Activated CD4-positive, alpha-beta T cell treated with anti-CD3 and anti-CD28 coated beads, Interleukin-2, Interleukin-6, amounts not matched to agents 100 ng/mL and 50 ng/mL, durations not matched to agents 16 hours and 8 hours (primary cell): ENCODE data around the gene CDC42EP4.
"Not testable (repeated sequence)": the region's sequence is repeated elsewhere in the genome, so short reads cannot be mapped to it uniquely, and the experiment has no call there.

Experiments
- DNase-seq: peaks from one replicate; pipeline ENCODE4 v3.0.0-alpha.2; 2020

Gene CDC42EP4

DNA sequence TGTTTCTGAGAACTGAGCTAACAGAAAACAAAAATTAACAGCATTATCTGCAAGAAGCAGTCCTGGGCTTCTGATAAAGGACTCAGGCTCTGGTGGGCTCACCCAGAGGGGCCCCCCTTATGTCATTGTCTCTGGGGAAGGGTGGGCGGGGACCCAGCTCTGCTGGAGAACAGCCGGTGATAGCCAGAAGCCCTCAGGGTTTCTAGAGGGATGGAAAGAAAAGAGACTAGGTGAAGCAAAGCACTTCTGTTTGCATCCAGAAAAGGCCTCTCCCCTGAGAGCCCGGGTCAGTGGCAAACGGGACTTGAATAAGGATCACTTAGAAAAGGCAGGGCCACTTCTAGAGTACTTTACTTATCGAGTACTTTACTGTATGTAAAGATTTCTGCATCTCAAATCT lies 7.0 kb upstream of the CDC42EP4 start:
- DNase-seq: no peak

DNA sequence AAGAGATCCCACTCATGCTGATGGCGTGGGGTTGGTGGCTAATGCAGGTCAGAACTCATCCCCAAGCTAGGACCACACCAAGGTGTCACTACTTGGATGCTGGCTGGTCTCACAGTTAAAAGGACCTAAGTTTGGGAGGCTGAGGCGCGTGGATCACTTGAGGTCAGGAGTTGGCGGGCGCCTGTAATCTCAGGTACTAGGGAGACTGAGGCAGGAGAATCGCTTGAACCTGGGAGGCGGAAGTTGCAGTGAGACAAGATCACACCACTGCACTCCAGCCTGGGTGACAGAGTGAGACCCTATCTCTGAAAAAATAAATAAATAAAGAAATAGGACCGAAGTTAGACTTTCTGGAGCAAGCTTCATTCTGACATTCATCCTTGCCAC lies 6.6 kb upstream of the CDC42EP4 start:
- DNase-seq: no peak

DNA sequence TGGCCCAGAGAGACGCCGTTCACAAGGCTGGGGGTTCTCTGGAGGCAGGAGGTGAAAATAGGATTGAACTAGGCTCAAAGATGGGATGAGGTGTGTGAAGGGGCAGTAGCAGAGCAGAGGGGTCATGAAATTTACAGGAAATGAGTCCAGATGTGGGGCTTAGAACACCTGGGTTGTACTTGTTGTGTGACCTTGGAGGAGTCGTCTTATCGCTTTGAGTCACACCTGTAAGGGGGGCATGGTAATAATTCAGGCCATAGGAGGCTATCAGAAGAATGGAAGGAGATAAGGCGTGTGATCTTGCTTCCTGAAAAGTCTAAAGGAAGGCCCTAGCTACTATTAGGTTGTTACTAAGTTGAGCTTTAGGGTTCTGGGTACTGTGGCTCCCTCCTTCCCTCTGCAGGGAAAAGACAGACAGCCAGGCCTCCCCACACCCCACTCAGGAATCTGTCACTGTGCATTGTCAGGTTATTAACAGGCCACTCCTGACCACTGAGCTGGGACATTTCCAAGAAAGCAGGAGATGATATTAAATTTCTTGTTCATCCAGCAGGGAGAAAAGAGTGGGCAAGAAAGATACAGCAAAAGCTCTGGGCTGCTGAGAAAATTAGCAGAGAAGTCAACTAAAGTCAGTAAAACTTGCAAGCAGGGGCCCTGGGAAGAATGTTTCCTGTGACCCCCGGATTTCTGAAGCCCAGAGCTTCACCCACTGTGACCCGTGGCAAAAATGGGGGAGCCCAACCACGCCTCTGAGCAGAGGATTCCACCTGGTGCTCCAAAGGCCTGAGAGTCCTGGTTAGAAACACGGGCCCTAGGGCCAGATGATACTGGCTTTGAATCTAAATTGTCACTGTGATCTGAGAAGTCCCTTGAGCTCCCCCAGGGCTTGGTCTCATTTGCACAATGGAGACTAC lies 6.0 kb upstream of the CDC42EP4 start:
- DNase-seq: no peak

DNA sequence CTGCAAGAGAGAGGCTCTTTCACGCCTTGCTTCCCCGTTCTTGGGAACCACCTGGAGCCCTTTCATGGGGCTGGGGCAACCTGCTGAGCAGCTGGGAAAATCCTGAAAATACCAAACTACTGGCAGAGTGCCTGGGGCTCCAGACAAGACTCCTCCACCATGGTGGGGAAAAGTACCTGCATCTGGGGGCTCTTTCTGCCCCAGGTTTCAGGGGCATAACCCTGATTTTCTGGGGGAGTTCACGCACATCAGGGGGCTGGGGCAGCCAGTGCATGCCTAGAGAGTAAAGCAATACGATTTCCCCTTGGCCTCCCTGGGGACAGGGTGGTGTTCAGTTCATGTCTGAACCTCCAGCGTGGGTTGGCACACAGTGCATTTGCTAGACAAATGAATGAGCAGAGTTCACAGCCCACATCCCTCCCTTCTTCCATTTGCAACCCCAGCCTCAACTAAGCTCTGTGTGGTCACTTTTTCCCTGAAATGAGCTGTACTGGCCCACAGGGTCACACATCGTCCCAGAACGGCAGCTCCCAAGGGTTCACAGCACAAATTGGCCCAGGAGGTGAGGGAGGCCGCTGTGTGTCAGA lies 5.2 kb upstream of the CDC42EP4 start:
- no peak for DNase-seq

DNA sequence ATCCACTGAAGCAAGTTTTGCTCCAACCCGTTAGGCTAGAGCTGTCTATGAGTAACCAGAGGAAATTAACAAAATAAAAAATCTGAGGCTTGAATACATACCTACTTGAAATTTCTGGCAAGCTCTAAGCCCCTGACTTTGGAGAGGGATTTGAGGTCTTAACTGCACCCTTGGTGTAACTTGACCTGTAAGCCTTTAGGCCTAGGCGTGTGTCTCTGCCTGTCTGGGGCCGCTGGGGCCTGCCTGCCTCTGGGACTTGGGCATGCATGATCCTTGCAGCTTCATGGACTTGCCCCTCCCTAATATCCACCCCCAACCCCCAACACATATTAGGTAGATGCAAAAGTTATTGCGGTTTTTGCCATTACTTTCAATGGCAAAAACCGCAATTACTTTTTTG lies 3.7 kb upstream of the CDC42EP4 start:
- DNase-seq: no peak

DNA sequence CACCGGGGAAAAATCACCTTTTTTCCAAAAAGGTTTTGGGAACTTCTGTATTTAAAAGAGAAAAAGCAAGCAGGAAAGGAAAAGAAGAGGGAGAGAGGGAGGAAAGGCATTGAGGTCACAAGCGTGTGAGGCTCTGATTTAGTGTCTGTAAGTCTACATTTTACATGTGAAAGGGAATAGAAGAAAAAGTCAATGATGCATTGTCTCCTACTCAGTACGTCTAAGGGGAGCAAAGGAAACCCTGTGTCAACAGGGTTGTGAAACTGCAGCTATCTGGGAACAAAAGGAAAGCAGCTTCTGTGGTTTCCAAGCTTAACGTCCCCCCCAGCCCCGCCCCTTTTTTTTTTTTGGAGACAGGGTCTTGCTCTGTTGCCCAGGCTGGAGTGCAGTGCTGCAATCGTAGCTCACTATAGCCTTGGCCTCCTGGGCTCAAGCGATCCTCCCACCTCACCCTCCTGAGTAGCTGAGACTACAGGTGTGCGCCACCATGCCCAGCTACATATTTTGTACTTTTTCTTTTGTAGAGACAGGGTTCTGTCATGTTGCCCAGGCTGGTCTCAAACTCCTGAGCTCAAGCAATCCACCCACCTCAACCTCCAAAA lies 1.8 kb upstream of the CDC42EP4 start:
- DNase-seq: no peak

DNA sequence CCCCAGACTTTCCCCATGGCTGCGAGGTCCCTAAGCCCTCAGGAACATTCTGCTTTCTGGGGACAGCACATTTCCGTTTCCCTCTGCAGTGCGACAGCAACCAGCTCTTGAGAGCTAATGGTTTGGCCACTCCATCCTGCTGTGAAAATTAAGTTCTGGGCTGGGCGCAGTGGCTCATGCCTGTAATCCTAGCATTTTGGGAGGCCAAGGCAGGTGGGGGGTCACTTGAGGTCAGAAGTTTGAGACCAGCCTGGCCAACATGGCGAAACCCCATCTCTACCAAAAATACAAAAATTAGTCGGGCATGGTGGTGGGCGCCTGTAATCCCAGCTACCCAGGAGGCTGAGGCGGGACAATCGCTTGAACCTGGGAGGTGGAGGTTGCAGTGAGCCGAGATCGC lies 1.1 kb upstream of the CDC42EP4 start:
- DNase-seq: not testable (repeated sequence)

DNA sequence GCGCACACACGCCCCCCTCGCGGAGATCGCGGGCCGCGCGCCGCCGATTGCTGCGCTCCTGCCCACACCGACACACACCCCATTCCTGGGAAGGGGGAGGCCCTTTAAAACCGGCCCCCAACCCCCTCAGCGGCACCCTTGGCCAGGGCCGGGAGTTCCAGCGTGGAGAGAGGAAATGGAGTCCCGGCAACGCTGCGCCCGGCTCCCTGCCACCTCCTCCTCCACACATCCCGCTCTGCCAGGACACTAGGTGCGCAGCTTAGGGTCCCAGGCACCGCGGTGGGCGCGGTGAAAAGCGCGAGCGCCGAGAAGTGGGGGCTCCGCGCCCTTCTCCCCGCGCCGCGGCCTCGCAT lies 397 bp downstream of the CDC42EP4 start:
- no peak for DNase-seq

DNA sequence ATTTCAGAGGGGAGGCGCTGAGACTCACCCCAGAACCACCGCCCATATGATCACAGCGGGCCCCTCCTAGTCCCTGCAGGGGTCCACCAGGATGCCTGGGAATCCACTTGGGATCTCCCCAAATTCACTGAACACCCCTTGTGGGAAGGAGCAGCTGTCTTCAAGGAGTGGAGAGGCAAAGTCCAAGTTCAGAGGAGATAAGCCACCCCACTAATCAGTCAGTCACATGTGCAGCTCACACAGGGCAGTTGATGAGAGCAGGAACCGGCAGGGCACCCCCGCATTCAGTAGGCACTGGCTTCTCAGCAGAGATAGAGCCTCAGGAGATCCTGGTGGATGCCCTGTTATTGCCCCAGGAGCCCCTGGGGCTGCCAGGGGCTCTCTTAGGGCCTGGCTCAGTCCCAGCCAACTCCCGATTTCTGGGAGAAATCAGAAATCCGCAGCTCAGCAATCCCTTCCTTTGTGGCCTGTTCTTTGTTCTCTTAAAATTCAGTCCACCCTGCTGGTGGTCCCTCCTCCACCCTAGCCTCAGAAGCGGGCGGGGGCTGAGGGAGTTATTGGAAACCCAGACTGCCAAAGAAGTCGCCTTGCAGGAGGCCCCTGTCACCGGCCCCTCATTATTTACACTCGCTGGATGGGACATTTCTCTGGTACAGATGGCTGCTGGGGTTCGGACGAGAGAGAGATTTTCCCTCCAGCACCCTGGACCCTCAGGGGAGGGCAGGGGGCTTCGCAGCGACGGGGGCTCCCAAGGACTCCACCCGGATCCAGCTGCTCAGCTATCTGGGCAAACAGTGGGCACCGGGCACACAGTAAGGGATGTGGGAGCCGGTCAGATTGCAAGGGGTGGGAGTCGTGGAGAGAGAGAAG lies 1.8 kb downstream of the CDC42EP4 start:
- no peak for DNase-seq

DNA sequence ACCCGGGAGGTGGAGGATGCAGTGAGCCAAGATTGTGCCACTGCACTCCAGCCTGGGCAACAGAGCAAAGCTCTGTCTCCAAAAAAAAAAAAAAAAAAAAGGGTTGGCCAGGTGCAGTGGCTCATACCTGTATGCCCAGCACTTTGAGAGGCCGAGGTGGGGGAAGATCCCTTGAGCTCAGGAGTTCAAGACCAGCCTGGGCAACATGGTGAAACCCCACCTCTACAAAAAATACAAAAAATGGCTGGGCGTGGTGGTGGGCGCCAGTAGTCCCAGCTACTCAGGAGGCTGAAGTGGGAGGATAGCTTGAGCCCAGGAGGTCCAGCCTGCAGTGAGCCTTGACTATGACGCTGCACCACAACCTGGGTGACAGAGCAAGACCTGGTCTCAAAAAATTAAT lies 2.8 kb downstream of the CDC42EP4 start:
- DNase-seq: not testable (repeated sequence)

DNA sequence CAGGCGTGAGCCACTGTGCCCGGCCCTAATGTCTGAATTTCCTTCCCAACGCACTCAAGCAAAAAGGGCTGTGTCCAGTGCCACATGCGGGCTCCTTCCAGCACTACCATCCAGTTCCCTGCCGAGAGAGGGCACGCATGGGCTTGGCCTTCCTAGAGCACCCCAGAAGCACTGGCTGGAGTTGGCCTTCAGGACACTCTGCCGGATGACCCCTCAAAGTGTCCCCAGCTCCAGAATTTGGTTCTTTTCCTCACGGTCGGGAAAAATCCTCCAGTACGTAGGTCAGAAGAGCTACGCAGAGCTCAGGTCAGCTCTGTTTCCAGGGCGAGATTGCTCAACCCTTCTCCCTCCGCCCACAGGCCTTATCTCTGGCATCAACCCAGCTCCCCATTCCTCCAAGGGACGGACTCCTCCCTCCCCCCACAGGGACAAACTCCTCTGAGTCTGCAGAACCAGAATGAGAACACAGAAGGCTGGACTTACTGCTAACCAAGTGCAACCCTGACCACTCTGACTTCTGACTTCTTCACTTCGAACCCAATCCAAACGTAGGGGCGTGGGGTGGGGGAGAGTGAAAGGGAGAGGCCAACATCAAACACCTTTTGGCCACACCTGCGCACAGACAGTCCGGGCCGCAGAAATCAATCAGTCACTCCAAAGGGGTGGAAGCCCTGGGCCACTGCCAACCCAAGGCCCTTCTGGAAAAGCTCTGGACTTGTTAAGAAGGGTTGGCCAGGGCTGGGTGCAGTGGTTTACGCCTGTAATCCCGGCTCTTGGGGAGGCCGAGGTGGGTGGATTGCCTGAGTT lies 3.6 kb downstream of the CDC42EP4 start:
- DNase-seq: no peak

DNA sequence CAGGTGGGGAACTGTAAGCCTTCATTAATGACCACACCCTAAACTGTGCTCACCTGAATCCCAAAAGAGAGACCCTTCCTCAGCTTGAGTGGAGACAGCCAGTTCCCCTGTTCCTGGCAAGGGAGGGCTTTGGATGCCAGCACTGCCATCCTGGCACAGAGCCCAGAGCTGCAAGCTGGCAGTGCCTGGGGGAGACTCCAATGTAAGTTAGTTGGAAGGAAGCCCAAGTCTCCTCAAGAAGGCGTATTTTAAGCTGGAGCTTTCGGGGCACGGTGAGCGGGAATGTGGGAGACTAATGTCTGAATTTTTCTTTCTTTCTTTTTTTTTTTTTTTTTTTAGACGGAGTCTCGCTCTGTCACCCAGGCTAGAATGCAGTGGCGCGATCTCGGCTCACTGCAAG lies 4.7 kb downstream of the CDC42EP4 start:
- DNase-seq: no peak

DNA sequence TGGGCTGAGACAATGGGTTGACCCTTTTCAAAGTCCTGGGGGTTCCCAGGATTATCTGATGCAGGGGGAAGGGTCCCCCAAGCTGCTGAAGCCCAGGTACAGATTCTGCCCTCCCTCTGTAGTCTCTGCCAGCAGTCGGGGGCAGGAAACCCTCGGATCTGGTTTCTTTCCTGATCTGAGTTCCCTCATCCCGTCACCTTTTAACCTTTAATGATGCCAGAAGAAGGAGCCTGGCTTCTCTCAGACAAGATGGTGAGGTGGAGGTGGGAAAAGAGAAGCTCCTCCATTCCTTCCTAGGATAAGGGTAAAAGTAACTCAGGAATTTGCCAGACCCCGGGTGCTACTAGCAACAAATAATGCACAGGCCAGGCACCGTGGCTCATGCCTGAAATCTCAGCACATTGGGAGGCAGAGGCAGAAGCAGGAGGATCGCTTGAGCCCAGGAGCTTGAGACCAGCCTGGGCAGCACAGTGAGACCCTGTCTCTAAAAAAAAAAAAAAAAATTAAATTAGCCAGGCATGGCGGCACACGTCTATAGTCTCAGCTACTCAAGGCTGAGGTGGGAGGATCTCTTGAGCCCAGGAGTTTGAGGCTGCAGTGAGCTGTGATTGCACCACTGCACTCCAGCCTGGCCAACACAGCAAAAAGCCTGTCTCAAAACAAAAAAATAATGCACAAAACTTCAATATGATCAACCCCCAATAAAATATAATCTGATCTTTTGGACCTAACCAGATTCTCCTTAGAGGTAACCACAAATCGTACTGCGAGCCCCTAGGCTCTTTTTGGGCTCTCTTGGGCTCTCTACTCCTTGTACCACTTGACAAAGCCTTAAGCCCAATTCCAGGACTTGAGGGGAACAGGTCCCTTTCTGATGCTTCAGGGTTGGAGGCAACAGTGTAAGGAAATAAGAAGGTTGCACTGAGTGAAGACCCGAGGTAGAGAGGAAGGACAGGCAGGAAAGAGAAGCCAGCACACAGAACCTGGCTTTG lies 5.7 kb downstream of the CDC42EP4 start:
- DNase-seq: no peak

DNA sequence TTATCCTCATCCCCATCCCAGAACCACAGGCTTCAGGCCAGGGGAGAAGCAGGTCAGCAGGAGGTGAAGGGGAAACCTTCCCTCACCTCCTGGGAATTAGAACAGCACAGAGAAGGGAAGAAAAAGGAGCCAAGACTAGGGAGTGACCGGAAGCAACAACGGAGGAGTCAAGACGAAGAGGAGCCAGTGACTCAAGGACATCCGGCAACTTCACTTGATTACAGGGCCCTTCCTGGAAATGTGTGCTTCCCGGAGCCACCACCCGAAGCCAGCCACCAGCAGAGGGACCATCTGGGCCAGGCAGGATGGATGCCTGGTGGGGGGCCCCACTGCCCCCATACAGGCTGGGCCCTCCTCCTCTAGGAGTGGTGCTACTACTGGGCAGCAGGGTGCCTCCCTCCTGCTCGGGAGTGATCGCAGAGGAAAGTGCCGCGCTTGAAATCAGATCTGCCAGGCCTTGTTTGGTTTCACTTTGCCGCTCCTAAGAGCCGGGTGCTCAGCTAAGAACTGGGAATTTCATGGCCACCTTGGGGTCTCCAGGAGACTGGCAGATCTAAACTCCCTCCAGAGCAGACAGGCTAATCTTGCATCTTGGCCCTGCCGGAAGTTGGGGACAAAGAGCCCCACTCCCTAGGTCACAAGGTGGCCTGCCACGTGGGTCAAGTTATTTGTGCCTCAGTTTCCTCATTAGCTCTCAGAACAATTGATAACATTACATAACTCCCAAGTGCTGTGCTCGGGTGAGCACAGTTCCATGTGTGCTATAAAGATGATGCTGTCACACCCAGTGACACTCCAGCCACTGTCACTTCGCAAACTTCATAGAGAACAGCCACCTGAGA lies 6.6 kb downstream of the CDC42EP4 start:
- no peak for DNase-seq

DNA sequence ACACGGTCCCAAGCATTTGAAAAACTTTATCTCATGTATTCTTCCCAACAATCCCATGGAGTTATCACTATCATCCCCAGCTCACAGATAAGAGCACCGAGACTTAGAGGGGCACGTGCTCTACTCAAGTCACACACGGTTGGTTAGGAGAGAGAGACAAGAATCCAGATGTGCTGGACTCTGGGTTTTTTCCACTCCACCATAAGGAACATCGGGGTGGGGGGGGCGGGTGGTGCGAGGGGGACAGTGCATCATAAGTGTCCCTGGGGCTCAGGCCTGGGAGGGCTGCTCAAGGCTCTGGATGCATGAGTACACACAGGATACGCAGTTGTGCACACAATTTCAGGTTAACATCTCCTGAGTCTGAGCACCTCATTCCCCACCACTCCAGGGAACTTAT lies 7.4 kb downstream of the CDC42EP4 start:
- no peak for DNase-seq

DNA sequence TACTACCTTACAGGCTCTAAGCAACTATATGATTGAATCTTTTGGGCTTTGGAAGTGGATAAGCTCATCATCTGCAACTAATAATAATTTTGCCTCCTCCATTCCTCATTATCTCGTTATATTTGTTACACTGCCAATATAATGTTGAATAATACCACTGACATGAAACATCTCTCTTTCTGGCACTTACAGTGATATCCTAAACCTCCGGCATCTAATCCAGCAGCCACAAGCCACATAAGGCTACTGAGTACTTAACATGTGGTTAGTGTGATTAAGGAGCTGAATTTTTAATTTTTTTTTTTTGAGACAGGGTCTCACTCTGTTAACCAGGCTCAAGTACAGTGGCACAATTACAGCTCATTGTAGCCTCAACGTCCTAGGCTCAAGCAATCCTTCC lies 9.6 kb downstream of the CDC42EP4 start:
- no peak for DNase-seq

DNA sequence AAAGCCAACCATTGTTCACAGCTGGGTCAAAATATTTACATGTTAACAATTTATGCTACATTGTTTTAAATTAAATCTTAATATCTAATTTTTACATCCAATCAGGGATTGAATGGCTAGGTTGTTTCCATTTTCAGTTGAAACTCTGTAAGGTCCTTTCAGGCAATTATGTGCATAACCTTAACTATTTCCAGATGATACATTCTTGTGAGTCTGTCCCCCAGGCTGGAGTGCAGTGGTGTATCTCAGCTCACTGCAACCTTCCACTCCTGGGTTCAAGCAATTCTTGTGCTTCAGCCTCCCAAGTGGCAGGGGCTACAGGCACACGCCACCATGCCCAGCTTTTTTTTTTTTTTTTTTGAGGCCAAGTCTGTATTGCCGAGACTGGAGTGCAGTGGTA lies 10.4 kb downstream of the CDC42EP4 start:
- no peak for DNase-seq

DNA sequence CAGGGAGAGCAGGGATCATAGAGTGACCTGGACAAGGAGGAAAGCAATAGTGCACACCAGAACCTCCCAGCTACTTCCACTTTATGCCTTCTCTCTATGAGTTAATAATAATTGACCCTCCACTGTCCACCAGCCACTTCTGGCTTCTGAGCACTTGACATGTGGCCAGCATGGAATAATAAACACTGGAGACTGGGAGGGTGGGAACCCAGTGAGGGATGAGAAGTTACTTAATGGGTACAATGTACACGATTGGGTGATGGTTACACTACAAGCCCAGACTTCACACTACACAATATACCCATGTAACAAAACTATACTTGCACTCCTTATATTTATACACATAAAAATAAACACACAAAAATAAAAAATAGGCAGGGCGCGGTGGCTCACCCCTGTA lies 11.4 kb downstream of the CDC42EP4 start:
- no peak for DNase-seq

DNA sequence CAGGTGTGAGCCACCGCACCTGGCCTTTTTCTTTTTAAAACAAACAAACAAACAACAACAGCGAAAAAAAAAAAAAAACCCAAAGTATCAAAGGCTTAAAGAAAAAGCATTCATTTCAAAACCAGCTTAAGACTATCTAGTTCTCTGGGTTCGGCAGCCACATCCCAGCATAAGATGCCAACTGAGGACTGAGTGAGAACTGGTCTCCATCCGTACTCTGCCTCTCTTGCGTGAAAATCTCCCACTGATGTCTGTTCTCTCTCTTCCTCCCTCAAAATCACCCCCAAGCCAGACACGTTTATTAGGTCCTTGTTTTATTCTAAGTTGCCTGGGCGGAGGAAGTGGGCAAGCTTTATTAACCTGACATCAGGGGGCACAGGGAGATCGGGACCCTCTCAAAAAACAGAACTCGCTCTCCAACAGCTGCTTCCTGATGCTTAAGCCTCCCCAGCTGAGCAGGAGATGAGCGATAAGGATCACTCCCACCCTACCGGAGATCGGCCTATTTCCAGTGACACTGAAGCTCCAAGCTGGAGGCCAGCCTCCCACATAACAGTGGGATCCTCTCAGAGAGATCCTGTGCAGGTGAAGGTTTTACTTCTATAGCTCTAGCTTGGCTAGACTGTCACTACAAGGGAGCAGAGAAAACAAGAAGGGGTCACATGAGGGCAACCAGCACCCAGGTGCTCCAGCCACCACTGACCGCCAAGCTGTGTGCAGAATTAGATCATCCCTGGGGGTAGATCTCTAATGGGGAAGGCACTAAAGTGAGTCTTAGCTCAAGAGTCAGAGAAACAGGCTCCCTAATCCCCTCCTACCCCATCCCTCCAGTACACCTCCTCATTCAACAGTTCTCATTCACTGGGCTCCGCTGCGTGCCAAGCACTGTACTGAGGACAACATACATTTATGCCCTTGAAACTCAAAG lies 13.6 kb downstream of the CDC42EP4 start:
- DNase-seq: no peak
